Right atrium auricular region (tissue), 2 donors: ENCODE measurements around the gene IWS1. TPM values are rescaled to one million over a fixed set of nuclear protein-coding genes. Genes with fewer than 3 reads are reported as not detected.

Experiments used
- DNase-seq: peaks from one replicate; pipeline ENCODE4 v3.0.0-alpha.2; 2019; ENCODE audit warnings: low spot score
- H3K27ac ChIP-seq, 2 donors: fragments of 200-600 bp; sonication (generic); 1 replicate in 1 of 2; 2 replicates in 1 of 2; pipeline ENCODE4 v1.5.1; 2016 to 2019
- H3K27me3 ChIP-seq, 2 donors: fragments of 200-600 bp; sonication (generic); one replicate each; pipeline versions ENCODE4 v1.5.1 to v1.6.0; 2017 to 2019
- H3K36me3 ChIP-seq: fragments of 200-600 bp; sonication (generic); one replicate; pipeline ENCODE4 v1.5.1; 2016
- H3K4me1 ChIP-seq, 2 donors: fragments of 200-600 bp; sonication (generic); one replicate each; pipeline versions ENCODE4 v1.5.1 to v1.6.0; 2017 to 2019
- H3K4me3 ChIP-seq, 2 donors: fragments of 200-600 bp; sonication (generic); 1 replicate in 1 of 2; 2 replicates in 1 of 2; pipeline ENCODE4 v1.5.1; 2017 to 2019; ENCODE audit warnings: mild to moderate bottlenecking in 1 of 2, moderate library complexity in 1 of 2
- H3K9me3 ChIP-seq, 2 donors: fragments of 200-600 bp; sonication (generic); one replicate each; pipeline ENCODE4 v1.5.1; 2019
- CTCF ChIP-seq, 2 donors: fragments of 200-600 bp; sonication (generic); IDR thresholded peaks; one replicate each; pipeline ENCODE4 v1.5.1; 2019; ENCODE audit warnings: antibody characterized with exemption in 2 of 2
- total RNA-seq, 2 donors: library from RNA; depleted of rRNA; stranded (reverse); fragments of >200 nt; gene quantifications; one replicate each; pipeline ENCODE4 v1.1.0, GENCODE V29; 2016

IWS1 gene
- total RNA-seq, 2 donors from 2014 or later = 43.3 to 46.4 TPM

DNA sequence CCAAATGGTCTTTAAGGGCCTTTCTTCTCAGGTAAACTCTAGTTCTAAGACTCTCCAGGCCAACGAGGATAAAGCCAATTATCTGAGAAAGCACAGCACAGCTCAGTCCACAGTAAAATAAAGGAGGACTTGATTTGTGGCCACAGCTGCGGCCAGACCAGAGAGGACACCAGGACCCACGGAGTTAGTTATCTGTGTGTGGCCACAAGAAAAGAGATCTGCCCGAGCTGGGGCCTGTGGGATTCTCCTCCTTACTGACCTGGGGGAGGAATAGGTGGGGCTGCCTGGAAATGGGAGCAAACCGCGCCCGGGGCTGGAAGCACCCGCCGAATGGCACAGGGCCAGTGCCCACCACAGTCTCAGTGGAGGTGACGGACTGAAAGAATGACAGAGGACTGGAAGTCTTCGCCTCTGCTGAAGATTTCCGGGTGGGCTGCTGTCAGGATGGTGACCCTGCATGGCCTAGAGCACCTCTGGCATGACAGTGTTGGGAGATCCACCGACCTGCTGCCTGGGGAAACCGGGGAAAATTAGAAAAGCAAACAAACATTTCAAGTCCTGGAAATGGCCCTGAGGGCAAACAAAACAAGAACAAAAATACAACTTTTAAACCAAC is 94.8 kb downstream of the IWS1 start:
- no peak overlapping the region for H3K27ac ChIP-seq
- H3K36me3 ChIP-seq = no peaks in the 10 kb centered on the region
- peak; percentile 16 for DNase-seq
- no peak overlapping the region for H3K4me3 ChIP-seq
- no peaks in the 10 kb centered on the region for H3K4me1 ChIP-seq
- no peaks in the 10 kb centered on the region for H3K9me3 ChIP-seq
- H3K27me3 ChIP-seq = no peaks in the 10 kb centered on the region
- TF ChIP-seq CTCF (IDR thresholded peaks at IDR 0.05) = no peak

Other genes starting within 250 kb of the IWS1 start
- gene ERCC3, start 232.3 kb downstream of the IWS1 start, total RNA-seq = 10 to 100 TPM; 13.9 to 15.8 TPM
- gene MAP3K2, start 138.5 kb downstream of the IWS1 start, total RNA-seq = 10 to 100 TPM; 20.5 to 20.8 TPM
- not detected for gene PROC, start 108.1 kb downstream of the IWS1 start, total RNA-seq
- under 1 TPM; 0.52 to 0.67 TPM for gene MYO7B, start 9.2 kb upstream of the IWS1 start, total RNA-seq
- under 1 TPM in 1 of 2 donors, not detected in 1; 0.24 TPM for gene GPR17, start 119.7 kb upstream of the IWS1 start, total RNA-seq
- gene LIMS2, start 149.0 kb upstream of the IWS1 start, total RNA-seq = 10 to 100 TPM; 80.2 to 91.7 TPM
- gene SFT2D3, start 175.0 kb upstream of the IWS1 start, total RNA-seq = 1 to 10 TPM; 3.8 to 5.9 TPM